GM03348 (cell line): ENCODE data around the gene WNT7A.
A peak's percentile ranks its signal among the peaks of the same experiment; 100 is the strongest.

Experiments
- DNase-seq: peaks from one replicate; pipeline ENCODE4 v3.0.0; 2012; ENCODE audit warnings: low spot score

WNT7A gene

DNA sequence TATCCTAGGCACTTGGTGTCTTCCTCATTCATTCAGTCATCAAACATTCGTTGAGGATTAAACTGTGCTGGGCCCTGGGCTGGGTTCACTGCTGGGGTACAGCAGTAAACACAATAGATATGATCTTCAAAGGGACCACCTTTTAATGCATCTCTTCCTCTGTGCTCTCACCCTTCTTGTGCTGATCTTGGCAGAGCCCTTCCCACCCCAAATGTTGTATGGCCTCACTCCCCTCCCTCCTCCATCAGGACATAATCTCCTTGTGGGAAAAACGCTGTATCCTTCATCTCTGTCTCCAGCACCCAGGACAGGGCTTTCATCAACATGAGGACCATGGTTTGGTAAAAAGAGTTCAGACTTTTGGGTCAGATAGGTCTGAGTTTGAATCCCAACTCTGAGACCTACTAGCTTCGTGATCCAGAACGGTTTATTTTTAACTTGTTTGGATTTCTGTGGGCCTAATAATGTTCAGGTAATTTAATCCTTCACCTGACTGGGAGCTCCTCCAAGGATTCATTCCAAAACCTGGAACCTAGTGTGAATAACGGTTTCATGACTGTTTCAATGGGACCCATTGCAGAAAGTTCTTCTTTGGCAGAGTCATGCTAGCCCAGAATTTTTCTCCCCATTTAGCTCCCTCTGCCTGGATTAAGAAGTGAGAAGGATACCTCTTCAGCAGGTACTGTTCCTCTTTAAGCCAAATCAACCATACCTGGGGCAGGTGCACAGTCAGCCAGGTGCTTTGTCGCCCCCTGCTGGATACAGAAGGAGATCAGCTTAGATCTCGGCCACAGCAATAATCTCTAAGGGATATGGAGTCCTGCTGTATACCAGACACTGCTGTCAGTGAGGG lies 5.2 kb upstream of the WNT7A start:
- DNase-seq, result no peak

DNA sequence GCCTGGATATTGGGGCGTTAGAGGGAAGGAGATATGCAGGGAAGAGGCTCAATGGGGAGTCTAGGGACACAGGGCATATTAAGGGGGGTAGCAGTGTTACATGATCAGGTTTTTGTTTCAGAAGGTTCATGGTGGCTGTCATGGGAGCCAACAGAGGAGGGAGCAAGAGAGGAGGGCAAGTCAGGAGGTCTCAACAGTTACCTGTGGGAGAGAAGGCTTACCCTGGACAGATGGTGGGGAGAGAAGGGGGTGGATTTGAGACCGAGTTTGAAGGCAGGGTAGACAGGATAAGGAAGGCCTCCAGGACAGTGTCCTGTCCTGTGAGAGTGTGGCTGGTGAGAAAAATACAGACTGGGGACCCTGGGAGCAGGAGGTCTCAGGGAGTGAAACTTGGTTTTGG lies 3.8 kb upstream of the WNT7A start:
- no peak for DNase-seq

DNA sequence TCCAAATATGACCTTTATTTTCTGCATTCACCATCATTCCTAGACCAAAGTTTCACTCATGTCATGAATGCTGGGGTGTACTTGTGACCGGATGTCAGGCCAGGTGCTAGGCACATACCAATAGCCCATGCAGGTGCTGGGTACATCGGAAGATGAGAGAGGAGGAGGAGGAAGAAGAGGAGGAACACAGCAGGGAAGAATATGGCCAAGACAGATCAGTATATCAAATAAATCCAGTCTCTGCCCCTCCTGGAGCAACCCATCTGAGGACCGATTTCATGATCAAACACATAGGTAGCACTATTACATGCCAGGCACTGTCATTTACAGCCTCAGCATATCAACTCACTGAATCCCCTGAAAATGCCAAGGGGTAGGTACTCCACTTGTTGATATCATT lies 3.0 kb upstream of the WNT7A start:
- no peak for DNase-seq

DNA sequence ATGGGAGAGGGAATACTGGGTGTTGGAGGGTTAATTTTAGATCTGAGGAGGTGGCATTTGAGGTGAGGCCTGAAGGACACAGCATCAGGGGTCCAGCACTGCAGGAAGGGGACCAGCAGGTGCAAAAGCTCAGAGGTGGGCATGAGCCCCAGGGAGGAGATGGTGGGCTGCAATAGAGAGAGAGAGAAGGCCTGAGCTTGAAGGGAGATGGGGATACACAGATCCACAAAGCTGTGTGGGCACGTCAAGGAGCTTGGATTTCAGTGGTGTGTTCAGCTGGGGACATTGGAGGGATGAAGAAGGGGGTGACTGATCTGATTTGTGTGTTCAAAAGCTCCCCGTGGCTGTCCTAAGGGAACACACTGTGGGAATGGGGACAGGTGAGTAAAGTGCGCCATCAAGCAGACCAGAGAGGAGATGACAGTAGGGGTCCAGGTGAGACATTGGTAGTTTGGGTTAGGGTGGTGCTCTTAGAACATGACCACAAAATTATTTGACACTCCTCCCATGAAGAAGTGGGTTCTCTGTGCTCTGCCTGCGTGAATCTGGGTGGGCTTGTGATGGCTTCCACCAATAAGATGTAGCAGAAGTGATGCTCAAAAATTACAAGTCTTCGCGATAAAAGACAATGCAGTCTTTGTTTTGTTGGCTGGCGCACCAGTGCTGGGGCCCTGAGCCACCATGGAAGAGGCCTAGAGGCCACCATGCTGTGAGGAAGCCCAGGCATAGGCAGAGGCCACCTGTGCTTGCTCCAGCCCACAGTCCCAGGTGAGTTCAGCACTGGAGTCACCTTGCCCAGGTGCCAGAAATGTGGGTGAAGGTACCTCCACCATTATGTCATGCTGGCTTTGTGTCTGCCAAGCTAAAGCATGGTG lies 1.9 kb upstream of the WNT7A start:
- no peak for DNase-seq

DNA sequence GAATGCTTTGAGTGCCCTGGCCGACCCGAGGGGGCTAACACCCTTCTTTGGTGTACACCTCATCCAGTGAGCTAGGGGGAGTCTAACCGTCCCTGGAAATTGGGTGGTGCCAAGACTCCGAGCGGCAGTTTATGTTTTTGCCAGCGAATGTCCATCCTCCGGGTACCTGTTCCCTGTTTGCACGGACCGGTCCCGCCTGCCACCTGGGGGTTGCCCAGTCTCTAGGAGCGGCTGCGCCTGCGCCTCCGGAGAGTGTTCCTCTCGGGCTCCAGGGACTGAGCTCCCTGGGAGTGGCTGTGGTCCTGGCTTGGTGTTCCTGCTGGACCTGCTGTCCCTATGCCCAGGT lies 913 bp upstream of the WNT7A start:
- no peak for DNase-seq

DNA sequence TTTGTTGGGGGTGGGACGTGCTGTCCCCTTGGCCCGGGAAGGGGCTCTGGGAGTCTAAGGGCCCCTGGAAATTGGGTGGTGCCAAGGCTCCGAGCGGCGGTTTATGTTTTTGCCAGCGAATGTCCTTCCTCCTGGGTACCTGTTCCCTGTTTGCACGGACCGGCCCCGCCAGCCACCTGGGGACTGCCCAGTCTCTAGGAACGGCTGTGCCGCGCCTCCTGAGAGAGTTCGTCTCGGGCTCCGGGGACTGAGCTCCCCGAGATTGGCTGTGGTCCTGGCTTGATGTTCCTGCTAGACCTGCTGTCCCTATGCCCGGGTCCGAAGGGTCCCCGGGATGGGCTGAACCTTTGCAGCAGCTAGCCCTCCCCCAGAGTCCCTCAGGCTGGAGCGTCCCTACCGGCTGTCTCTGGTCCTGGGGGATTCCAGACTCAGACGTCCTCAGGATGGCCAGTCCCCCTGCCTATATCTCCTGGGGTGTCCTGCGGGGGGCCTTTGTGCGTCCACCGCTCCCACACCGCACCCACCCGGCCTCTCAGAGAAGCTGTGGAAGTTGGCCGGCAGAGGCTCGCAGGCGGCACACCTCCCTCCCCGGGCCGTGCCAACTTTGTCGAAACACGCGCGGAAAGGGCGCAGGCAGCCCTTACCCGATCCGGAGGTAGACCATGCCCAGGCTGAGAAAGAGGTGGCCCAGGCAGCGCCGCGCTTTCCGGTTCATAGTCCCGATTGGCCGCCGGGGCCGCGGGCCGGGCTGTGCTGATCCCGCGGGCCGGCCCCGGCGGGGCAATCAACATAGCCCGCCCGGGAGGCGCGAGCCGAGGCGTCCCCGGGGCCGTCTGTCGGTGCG lies 547 bp downstream of the WNT7A start:
- DNase-seq, result peak; percentile 29

DNA sequence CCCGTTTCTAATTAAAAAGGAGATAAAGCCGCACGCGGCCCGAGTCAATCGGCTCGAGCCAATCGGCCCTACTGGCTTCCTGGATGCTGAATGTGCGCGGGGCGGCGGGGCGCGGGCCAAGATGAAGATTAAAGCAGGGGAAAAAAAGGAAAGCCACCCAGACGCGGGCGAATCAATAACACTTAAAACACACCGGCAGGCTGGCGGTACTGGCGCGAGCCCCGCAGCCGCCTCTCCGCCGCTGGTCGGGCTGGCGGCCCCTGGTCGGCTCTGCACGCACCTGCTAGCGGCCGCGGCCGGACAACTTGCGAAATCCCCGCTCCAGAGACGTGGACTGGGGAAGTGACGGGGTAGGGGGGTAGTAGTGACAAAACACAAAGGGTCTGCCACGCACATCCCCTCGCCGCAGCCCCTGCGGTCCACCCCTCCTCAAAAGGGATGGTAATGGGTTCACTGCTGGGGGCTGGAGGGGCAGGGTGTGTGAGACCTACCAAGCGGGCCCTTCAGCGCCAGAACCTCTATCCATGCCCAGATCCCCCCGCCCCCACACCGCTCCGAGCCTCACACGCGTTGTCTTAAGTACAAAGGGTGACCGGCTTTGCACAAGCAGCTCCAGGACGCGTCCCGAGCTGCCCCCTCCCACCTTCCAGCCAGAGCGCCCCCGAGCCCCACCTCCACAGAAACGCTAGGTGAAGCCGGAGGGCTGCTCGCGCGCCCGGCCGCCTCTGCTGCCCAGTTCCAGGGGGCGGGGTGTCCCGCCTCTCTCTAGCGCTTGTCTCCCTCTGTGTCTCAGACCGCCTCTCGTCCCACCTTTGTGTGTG lies 1.4 kb downstream of the WNT7A start:
- DNase-seq, result peak; percentile 25

DNA sequence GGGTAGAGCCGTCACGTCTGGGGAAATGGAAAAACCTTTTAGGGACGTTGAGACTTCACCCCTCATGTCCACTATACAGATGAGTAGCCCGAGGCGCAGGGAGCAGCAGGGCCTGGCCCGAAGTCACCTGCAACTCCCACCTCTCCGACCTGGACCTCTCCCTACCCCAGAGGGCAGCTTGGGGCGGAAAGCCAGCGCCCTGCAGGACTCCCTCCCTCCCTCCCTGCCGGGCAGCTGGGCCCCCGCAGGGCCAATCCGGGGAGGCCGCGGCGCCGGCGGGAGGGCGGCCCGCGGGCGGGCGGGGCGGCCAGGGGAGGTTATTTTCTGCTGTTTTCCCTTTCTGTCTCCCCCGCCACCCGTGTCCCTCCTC lies 2.0 kb downstream of the WNT7A start:
- DNase-seq, result no peak

DNA sequence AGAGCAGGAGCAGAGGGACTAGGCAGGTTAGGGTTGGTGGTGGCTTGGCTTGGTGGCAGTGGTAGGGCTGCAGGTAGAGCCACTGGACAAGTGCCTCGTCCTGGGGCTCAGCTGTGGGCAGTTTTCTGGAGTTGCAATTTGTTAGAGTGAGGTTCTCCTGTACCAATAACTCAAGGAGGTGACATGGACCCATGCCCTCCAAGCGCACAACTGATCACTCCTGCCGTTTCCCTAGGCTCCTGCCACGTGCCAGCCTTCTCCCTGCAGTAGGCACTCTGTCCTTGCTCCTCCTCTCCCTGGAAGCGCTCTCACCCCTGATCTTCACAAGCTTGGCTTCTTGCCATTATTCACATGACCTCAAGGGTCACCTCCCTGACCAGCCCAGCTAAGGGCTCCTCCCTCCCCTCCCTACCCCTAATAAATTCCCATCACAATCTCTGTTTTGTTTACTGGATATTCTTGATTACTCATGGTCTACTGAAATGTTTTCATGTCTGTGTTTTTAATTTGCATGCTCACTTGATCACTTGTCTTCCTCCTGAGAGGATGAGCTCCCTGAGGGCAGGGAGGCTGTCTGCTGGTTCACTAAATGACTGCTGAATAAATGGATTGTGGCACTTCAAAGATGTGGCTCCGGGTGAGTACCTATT lies 3.3 kb downstream of the WNT7A start:
- no peak for DNase-seq

DNA sequence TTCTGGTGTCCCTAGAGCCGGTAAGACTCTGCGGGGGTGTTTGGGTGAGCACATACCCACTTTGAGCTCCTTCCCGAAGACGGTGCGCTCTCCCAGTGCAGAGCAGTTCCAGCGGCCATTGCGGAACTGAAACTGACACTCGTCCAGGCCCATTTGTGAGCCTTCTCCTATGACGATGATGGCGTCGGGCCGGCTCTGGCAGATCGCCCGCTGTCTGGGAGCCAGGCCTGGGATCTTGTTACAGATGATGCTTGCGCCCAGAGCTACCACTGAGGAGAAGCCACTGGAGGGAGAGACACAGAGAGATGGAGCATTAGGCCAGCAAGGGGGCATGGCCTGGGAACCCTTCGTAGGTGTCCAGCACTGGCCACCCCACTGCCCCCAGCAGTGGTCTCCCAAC lies 5.0 kb downstream of the WNT7A start:
- DNase-seq, result no peak

DNA sequence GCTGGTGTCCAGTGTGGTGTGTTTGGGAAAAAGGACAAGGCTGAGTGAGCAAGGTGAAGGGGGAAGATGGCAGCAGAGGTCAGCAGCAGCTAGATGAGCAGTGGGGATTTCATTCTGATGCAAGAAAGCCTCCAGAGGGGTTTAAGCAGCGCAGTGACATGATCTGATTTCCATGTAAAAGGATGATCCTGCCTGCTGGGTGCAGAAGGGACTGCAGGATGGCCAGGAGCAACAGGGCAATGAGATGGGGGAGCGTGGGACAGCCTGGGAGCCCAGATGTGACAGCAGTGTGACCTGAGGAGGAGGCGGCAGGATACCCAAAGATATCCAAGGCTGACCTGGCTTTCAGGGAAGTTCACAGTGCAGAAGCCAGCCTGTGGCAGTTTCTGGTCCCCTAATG lies 6.1 kb downstream of the WNT7A start:
- DNase-seq, result no peak

DNA sequence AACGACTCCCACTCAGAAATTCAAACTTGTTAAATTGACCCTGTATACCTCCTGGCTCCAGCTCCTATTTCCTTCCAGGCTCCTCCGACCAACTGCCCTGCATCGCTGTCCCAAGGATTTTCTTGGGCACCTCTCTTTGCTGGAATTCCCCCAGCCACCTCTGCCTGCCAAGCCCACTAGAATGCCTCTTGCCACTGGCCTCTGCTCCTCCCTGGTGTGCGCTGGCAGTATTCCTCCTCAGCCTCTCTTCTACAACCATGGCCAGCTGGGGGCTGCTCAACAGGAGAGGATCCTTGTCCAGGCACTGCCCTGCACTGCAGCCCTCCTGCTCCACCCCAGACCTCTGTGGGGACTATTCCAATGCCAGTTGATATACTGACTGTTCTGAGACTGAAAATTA lies 7.4 kb downstream of the WNT7A start:
- no peak for DNase-seq

DNA sequence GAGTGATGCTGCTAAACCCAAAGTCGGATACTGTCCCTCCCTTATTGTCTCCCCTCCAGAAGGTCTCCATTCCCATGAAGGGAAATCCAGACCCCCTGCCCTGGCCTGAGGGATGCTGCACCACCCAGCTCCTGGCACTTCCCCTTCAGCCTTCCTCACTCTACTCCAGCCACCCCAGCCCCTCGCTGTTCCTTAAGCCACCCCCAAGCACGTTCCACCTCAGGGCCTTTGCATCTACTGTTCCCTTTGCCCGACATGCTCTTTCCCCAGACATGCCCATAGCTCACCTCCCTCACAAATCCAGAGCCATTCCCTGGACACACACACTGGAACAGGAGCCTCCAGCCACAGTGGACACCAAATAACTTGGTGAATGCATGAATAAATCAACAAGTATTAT lies 8.1 kb downstream of the WNT7A start:
- no peak for DNase-seq

DNA sequence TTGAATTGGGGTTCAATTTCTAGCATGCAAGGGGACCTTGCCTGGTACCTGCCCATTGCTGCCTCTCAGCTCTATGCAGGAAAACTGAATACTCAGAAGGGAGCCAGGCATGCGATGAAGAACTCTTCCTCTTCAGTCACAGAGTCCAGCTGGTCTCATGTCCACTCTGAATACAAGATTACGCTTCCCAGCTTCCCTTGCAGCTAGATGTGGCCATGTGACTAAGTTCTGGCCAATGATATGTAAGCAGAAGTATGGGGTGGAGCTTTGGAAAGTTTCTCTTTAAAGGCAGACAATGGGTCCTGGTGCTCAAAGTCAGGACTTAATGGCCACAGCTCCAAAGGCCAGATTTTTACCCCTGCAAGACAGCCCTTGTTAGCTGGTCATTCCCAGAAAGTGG lies 9.0 kb downstream of the WNT7A start:
- no peak for DNase-seq

DNA sequence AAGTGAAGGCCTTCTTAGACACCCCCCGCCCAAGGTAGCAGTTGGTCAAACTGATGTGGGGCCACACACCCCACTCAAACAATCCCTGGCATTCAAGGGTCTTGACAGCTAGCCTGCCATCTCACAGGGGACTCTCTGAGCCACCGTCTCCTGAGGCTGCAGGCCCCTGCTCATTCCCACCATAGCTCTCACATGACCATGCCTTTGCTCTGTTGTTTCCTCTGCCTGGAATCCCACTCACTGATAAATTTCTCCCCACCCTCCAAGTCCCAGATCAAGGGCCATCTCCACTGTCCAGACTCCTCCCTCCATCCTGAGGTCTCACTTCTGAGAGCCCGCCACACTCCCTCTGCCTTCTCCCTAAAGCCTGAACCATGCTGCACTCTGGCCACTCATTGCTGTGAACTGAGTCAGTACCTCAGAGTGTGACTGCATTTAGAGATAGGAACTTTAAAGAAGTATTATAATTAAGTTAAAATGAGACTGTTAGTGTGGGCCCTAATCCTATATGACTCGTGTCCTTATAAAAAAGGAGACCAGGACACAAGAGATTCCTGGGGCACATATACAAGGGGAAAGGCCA lies 10.0 kb downstream of the WNT7A start:
- DNase-seq, result no peak

DNA sequence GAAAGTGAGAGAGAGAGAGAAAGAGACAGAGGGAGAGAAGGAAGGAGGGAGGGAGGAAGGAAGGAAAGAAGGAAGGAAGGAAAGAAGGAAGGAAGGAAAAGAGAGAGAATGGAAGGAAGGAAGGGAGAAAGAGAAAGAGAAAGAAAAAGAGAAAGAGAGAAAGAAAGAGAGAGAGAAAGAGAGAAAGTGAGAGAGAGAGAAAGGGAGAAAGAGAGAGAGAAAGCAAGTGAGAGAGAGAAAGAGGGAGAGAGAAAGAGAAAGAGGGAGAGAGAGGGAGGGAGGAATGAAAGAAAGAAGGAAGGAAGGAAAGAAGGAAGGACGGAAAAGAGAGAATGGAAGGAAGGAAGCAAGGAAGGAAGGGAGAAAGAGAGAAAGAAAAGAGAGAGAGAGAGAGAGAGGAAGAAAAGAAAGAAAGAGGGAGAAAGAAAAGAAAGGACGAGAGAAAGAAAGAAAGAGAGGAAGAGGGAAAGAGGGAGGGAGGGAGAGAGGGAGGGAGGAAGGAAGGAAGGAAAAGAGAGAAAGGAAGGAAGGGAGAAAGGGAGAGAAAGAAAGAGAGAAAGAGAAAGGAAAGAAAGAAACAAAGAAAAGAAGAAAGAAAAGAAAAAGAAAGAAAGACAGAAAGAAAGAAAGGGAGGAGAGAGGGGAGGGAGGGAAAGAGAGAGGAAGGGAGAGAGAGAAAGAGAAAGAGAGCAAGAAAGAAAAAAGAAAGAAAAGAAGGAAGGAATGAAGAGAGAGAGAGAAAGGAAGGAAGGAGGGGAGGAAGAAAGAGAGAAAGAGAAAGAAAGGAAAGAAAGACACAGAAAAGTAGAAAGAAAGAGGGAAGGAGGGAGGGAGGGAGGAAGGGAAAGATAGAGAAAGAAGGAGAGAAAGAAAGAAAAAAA lies 10.8 kb downstream of the WNT7A start:
- DNase-seq, result no peak

DNA sequence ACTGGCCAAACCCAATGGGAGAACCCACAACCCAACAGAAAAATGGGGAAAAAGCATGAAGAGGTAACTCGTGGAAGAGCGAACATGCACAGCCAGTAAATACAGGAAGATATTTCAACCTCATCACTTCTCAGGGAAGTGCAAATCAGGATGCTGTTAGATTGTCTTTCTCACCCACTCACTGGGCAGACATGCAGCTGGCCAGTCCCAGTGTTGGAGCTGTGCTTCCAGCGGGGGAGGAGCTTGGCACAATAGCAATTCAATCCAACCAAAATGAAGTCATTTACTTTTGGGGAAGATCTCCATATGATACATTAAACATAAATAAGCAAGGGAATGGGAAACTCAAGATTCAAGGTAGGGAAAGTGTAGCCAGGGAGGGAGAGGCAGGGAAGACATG lies 12.1 kb downstream of the WNT7A start:
- DNase-seq, result no peak

DNA sequence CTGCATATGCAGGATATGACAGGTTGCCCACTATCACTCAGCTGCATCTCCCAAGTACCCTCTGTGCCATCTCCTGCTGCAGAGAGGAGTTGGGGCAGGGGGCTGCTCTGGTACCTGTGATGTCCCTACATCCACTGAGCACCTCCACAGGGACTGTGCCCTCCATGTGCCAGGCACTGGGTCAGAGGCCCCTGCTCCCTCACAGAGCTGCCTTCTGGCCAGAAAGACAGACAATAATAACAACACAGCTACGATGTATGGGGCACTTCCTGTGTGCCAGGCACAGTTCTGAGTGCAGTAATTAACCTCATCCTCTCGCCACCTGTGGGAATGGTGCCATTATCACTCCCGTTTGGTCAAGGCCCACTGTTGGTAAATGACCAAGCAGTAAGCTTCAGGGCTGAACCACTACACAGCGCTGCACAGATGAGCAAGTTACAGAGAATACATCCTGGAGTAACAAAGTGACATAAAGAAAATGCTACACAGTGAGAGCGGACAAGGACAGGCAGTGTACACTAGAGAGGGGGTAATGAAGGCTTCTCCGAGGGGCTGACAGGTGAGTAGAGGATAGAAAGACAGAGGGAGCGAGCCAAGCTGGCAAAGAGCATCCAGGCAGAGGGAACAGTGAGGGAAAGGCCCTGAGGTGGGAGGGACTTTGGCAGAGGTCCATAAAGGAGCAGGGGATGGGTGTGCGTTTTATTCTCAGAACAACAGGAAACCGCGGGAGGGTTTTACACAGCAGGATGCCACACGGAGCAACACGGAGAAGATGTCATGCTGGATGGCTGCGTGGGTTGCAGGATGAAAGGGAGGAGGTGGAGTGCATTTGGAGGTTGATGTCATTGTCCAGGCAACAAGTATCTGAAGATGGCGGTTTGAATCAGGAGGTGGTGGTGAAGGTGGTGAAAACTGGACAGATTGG lies 13.6 kb downstream of the WNT7A start:
- no peak for DNase-seq

DNA sequence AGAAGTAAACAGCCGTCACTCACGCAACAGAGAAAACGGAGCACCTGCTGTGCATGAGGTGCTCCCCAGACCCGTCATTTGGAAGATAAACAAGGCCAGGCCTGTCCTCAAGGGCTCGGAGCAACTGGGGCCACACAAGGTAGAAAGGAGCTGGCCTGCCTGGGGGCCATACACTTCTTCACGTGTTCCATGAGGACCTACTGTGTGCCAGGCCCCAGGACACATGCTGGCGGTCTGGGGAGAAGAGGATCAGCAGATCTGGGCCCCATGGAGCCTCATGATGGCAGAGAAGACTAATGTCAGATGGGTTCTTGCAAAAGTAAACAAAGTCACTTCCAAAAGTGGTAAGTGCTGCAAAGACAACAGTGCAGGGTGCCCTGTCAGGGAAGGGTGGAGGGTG lies 14.3 kb downstream of the WNT7A start:
- no peak for DNase-seq
